ENCODE measurements around the gene CHST9.

The CHST9 gene

DNA sequence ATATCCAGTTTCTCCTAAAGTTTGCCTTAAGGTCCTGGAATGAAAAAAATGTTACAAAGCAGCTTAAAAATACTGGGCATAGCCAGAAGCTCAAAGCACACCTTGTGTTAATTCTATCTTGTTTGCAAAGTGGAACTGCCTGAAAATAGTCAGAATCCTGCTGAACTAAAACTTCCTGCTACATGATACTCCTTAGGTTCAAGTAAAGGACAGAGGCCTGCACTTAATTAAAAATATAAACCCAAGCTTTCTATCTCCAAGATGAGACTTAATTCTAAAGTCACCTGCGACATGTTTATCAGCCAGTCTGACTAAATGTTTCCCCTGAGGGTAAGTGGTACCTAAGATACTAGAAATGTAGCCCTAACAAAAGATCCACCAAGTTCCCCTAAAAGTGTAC lies 103.4 kb downstream of the CHST9 start:
- no peak for DNase-seq

DNA sequence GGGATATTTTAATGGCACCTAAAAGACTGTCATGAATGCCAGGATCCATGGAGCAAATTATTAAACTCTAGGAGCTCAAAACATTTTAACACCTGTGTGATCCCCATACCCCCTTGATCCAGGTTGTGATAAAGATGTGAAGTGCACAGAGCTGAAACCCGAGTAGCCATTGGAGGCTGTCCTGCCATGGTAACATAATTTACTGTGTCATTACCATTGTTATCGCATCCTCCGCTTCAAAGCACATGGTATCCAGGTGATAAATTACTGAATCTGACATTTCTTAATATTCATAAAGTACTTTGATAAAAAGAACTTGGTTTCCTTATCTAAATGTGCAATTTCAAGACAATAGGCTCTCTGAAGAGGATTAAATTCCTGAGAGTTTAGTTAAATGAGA lies 109.3 kb downstream of the CHST9 start:
- no peak for DNase-seq

DNA sequence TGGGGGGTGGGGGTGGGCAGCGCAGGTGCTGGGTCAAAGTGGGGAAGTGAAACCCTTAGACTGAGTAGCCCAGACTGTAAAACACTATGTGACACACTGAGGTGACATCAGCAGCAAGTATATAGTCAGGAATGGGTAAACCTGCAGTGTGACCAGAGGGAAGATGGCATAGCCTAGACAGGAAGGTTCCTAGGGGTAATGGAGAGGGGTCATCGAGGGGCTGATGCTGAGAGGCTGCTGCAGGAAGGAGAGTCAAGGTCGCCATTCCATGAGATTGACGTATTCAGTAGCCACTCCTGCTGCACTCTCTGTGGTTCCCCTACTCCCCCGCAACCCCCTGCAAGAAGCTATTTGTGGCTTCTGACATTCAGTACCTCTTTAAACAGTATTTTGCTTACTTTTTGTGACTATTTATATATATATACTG lies 111.7 kb downstream of the CHST9 start:
- DNase-seq, result no peak

DNA sequence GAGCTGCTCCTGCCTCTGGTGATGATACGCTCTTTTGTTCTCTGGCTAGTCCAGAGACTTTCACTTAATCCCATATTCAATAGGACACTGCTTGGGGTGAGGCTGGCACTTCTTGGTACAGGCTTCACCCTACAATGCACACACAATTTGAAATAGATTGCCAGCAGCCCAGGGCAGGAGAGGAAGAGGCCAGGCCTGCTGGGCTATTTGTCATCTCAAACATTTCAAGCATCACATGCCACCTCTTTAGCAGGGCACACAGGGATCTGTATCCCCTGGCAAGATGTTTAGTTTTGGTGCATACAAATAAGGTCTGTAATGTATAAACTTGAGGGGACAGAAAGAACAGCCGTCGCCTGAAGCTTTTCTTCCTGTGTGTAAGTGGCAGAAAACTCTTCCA lies 120.4 kb downstream of the CHST9 start:
- DNase-seq, result no peak

DNA sequence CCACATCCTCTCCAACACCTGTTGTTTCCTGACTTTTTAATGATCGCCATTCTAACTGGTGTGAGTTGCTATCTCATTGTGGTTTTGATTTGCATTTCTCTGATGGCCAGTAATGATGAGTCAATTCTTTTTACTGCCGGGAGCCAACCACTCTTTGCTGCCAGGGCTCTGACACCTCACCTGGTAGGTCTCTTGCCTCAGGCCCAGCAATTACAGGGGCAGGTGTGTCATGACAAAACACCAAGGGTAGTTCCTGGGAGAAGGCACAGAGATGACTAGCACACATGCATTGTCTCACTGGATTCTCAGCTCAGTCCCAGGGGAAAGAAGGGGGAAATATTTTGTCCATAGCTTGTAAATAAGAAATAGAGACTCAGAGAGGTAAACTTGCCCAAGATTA lies 122.3 kb downstream of the CHST9 start:
- no peak for DNase-seq

DNA sequence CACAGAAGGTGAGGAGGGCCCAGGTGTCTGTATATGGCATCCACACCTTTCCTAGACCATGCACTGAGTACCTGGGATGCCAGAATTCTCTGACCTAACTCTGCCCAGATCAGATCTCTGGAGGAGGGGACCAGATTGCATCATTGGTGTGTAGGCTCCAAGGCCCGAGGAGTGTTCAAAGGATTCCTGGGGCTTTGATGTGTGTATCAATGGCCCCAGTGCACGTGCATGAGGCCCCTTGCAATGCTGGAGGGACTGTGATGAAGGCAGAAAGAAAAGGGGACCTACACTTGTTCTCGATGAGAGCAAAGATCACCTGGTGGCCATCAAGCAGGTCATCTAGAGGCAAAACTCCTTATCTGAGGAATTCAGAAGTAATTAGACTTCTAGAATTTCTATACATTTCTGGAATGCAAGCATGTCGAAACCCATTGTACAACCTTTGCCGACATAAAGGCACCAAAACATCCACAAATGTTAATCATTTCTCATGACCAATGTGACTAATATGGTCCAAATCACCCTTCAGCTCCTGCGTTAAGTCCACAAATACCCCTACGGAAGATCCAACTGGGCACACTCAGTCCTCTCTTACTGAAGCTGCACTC lies 123.5 kb downstream of the CHST9 start:
- DNase-seq, result no peak

DNA sequence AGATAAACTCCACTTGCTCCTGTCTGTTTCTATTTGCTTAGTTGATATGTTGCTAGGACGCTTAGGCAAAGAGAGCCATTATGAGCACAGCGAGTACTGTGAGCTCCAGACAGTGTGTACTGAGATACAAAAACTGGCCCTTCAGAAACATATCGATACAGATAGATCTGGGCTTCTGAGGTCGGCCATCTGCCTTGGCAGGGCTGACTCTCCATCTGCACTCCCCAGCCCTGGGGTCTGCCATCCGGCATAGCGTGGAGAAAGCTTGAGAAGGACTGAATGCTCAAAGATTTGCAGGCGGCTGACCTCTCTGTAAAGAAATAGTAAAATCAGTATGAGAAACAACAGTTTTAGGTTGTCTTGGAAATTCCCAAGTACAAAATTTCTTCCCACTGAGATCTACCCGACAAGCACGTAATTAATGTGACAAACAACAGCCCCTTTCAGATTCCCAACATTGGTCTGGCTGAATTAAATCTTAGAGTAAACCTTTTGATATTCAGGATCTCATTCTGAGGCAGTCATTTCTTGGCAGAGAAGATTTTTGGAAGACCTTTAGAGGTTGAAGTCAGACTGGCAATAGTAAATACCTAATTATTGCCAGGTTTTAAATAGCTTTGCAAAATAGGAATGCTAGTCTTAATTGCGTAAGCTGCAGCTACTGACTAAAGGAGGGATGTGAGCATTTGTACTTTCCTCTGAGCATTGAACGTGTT lies 127.4 kb downstream of the CHST9 start:
- DNase-seq, result no peak

DNA sequence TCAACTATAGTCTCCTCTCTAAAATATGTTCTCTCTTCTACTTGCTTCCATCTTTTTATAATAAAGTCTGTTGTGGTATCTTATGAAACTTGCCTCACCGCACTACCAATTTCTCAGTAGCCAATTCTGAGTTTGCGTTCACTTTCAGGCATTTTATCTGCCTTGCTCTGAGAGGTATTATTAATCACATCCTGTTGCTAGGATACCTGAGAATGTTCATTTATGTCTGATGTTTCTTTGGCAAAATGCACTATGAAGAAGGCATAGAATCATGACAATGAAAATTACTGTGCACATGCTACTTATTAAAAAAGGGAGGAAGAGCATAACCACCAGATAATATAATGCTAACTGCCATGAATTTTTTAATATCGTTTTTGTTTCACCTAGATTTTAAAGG lies 130.2 kb downstream of the CHST9 start:
- no peak for DNase-seq

DNA sequence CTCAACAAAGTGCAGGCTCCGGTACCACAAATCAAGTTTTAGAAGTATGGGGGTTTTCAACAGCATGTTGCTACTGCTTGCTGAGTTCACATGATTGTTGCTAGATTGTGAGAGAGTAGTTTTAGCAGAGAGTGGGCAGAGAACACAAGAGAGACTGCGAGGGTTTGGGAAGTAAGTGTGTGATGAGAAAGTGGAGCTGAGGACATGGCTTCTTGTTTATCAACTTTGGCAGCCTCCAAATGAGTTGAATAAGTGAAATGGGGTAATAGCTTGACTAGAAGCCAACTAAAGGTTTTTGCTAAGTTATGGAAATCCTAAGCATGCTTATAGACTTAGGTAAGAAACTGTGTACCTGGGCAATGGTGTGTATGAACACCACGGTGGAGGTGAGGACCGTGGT lies 135.1 kb downstream of the CHST9 start:
- no peak for DNase-seq

DNA sequence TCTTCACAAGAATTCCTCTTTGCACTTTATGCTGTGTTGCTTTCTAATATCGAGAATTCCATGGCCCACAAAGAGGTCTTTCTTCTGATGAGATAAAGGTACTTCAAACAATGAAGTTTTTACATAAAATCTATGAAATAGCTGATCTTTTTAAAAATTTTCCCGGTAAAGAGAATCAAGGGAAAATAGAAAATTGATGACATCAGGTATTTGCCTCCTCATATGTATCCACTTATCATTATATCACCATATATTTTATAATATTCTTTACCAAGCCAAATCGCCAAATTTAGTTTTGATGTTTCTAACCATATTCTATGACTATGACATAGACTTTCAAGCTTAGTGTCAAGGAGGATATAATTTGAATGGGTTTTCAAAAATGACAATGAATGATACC lies 139.8 kb downstream of the CHST9 start:
- DNase-seq, result no peak

DNA sequence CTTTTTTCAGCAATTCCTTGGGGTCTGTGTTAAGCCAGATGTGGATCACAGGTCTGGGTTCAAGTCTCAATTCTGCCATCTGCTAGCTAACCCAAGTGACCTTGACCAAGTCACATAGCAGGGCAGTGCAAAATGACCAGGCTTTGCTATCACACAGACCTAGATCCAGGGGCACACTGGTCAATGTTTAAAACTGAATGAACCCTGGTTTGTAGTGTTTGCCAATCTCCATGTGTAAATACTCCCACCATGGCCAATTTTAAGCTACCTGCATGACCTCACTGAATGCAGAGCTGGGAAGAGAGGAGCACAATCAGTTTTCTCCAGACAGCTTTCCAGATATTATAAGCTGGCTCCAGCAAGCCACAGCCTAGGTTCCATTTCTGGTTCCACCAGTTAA lies 142.9 kb downstream of the CHST9 start:
- no peak for DNase-seq

DNA sequence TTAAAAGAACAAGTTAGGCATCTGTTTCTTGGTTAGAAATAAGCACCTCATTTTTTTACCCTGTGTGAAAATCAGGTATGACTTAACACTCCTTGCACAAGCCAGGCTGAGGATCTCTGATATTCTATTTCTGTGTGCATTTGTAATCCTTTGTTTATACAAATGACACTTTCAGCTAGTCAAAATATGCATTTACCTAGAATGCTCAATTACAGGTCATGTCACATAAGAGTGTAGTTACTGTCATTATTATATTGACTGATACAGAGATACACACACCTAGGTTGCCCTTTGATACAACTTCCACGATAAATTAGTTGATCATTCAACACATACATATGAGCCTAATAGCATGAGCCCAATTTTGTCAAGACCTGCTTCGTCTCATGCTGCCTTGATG lies 144.3 kb downstream of the CHST9 start:
- DNase-seq, result no peak

DNA sequence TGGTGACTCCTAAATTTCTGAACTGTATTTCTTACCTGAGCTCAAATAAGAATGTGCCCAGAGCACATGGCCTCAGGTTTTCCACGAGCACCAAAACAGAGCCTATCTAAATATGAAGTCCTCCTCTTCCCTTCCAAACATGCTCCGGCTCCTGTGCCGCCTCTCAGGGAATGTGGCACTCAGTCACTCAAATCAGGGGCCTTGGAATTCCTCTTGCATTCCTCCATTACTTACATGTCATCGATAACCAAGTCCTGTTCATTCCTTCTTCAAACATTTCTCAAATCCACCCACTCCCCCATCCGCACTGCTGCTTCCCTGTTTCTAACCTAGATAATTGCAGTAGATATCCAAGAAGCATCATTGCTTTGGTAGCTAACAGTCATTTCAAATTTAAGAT lies 151.4 kb downstream of the CHST9 start:
- no peak for DNase-seq

DNA sequence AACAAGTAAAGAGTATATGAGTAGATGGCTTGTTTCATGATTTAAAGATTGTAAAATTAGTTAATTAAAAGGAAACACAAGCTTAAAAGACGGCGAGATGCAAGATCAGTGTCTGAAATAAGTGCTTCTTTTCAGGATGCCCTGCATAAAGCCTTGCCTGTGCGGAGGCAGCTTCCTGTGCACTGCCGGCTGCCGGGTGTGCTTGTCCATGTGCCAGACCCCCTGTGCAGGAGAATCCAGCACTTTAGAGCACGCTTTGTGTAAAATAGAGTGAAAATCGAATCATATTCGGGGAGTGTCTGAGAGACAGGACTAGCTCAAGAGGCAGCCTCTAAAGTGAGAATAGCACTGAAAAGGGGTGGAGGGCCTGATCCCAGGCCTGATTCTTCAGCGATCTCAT lies 154.7 kb downstream of the CHST9 start:
- DNase-seq, result no peak

DNA sequence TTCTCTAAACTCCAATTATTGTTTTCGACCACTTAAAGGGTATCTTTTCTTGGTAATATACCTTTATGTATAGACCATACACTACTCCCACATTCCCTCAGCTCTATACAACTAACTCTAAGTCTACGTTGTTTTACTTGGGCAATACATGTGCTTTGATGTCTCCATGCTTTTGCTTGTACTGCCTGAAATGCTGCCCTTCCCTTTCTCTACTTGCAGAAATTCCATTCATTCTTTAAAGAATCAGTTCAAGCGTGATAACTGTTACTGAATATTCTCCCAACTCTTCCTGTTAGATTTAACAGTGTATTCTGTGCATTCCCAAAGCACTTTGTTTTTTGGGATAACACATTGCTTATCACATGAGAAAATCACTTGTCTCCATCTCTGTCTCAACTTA lies 162.6 kb downstream of the CHST9 start:
- DNase-seq, result no peak

DNA sequence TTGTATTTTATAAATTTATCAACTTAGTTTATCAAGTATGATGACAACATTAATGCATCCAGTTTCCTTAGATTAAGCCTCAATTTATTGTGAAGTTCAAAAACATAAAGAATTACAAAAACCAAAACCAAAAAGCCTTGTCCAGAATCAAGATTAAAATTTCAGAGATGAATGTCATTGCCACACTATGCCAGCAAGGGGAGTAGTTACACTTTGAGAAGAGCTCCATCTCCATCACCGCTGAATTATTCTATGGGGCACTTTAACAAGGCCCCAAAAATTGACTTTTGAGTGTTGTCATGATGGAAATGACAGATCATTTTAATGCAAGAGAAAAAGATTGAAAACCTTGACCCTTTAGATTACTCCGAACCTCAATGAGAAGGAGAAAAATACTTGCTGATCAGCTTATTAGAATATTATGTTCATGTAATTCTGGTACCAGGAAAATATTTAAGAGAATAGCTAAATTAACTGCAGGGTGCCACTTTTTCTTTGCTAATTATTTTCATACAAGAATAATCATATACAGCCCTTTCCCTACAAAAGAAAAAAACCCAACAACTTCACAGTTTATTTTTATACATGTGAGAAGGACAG lies 167.1 kb downstream of the CHST9 start:
- DNase-seq, result no peak

DNA sequence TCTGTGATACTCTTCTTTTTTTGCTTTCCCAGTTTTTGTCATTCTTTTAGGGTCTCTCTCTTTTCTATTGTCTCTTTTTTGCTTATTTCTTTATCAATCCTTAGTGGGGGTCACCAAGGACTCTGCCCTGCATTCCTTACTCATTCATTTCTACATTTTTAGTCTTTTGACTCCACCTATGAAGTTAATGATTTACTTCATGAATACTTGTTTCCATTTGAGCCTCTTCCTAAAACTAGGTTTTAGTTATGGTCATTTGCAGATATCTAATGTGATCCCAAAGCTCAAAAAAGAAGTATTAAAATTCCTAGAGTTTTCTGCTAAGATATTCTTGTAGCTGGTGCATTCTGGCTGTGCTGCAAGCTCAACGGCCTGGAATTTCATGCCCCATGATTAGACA lies 170.3 kb downstream of the CHST9 start:
- DNase-seq, result no peak

DNA sequence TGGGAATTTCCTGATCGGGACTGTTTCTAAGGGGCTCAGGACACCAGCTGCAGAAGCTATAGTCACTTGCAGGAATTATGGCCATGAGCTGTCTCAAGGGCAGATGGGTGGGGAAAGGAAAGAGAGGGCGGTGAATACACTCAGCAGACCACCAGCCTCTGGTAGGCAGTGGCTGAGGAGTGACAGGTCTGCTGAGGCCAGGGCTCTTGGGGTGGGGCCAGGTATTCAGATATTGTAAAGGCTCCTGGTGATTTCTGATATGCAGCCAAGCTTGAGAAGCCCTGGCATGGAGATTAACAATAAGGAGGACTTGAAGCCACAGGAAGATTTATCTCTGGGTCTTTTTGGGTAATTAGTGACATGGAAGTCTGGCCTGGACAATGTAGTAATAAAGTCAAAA lies 174.3 kb downstream of the CHST9 start:
- no peak for DNase-seq

DNA sequence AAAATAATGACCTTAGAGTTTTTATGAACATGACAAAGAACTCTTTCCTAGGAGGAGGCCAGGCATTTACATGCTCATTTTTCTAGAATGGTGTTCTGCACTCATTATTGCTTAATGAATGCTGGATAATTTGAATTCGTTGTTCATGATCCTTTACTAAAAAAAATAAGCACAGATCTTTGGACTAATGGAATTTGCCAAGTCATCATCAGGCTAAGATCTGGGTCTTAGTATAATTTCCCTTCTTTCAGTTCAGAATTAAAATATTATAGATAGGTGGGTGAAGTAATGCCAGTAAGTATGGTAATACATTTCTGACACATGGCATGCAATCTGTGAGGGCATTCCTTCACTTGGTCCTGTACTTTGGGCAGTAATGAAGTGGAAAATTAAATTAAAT lies 175.8 kb downstream of the CHST9 start:
- DNase-seq, result no peak

DNA sequence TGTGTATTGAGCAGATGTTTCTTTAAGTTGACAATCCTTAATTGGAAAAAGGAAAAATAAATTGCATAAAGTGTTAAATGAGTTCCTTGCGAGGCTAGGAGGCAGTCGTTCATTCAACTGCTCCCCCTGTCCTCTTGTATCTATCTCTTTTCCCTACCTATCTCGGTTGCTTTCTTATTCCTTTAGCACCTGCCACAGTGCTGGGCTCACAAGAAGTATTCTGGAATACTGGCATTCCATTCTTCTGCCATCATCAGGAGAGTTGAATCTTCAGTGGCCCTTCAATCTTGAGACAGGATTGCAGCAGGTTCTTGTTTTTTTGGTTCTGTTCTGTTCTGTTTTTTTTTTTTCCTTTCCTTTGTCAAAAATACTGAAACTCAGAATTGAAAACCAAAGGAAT lies 176.5 kb downstream of the CHST9 start:
- no peak for DNase-seq

DNA sequence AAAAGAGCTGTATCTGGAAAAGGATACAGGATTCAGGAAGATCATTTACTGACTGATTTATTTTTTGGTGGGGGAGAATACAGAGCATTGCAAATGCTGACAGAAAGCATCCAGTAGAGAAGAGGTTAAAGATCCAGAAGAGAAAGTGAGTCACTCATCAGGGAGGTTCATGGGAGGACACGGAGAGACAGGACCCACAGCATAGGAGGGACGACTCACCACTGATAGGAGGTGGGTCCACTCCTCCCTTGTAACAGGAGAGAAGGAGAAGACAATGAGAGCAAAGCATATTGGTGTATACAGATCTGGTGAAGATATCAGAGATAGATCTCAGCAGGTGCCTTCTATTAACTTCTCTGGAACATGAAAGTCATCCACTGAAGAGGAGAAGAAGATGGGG lies 177.2 kb downstream of the CHST9 start:
- DNase-seq, result no peak

DNA sequence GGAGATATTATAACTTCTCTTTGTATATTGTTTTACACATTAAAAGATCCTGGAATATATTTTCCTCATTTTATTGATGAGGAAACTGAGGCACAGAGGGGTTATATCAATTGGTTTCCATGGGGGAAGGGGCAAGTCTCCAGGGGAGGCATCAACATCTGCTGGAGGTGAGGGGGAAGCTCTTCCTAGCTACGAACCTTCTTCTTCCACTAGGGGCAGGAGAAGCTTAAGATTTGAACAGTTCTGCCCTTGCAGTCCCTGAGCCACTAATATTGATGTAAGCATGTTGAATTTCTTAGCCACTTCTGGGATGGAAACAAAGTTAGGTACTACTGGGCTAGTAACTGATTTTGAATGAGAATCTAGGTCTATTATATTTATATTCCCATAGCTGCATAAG lies 179.5 kb downstream of the CHST9 start:
- no peak for DNase-seq

DNA sequence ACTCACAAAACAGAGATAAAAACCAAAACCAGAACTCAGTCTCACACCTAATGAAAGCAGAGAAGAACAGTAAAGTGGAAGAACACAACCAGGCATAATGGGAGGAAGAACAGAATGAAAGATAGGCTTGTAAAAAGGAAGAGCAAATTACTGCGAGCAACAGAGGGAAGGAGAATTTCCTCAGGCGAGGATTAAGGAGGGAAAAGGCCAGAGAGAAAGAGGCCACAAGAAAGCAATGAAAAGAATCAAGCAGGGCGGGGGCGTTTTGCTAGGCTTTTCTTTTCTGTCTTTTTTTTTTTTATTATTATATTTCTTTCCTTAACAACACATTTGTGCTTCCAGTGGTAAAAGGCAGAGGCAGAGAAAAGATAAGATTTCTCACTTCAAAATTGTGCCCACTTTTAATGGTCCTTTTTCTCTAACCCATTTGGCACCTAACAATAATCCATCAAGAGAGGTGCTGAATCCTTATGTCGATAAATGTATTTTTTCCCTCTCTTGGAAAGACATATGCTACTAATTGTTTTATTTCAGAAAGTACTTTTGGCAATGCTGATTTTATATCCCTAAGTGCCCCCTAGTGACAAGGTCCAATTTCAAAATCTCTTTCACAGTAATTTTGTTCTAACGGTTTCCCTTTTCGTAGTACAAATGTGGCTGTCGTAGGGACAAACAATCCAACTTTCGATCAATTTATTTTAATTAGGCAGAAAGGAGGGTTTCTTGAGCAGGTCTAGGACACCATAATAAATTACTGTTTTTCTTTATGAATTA lies 180.9 kb downstream of the CHST9 start:
- no peak for DNase-seq

DNA sequence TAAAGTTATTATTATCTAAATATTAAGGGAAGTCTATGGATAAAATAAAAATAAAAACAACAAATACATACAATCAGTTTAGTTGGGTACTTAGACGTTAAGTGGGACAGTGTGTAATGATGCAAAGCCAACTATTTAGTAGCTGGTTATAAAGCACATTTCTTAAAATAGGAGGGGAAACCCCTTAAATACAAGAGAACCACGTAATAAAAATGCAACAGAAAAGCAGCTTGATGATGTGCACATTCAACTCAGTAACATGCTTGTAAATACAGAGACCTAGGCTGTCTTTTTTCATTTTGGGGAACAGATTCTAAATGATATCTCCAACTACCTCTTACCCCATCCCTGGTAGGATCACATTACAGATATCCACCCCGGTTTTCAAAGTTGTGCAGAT lies 185.3 kb downstream of the CHST9 start:
- DNase-seq, result no peak

Data from femur (tissue), 1 donor.